Measurements from ENCODE around the gene DGLUCY. TPM values are rescaled to one million over a fixed set of nuclear protein-coding genes. Genes with fewer than 3 reads are reported as not detected.
"Not testable (repeated sequence)": the region's sequence is repeated elsewhere in the genome, so short reads cannot be mapped to it uniquely, and the experiment has no call there.

Gene DGLUCY
- total and polyA plus RNA-seq, 2 experiments from 2014 or later = 44.8 to 51.3 TPM

- no peak overlapping the region for H3K27ac ChIP-seq
- TF ChIP-seq EZH2 (IDR thresholded peaks at IDR 0.05; ENCODE audit: borderline replicate concordance) (no peak), EZH2phosphoT487 (IDR thresholded peaks at IDR 0.05; ENCODE audit: low read depth, severe bottlenecking, unreplicated experiment) (no peak), CTCF (IDR thresholded peaks at IDR 0.05; ENCODE audit: poor library complexity) (no peak)
Observed at GRCh38 chr14:91092073-91092472, 21.8 kb upstream of the DGLUCY start.

GRCh38 chr14:91093743-91094472, 20.0 kb upstream of the DGLUCY start:
- H3K9me2 ChIP-seq (replicated peaks; ENCODE audit: insufficient read depth); H3K36me3 ChIP-seq (replicated peaks; ENCODE audit: insufficient read depth, low read depth); H3K79me2 ChIP-seq; H3K27ac ChIP-seq; H3K4me1 ChIP-seq (ENCODE audit: insufficient read depth); H3K4me3 ChIP-seq; H3K4me2 ChIP-seq; DNase-seq (ENCODE audit: low spot score); H4K20me1 ChIP-seq (ENCODE audit: insufficient read depth, poor library complexity, severe bottlenecking); H3K9me3 ChIP-seq (ENCODE audit: low read depth); H3K27me3 ChIP-seq; H2AFZ ChIP-seq: not testable (repeated sequence)
- WGBS (ENCODE audit: low lambda C conversion rate, missing lambda C conversion rate) = 94% methylated on average over 13 of the region's 14 CpGs

More at GRCh38 chr14:91092073-91092472, 21.8 kb upstream of the DGLUCY start:
- Histone ChIP-seq H3K27me3 (no peaks in the 10 kb centered on the region), H3K4me1 (ENCODE audit: insufficient read depth) (no peaks in the 10 kb centered on the region), H2AFZ (no peak overlapping the region), H3K36me3 (replicated peaks; ENCODE audit: insufficient read depth, low read depth) (no peaks in the 10 kb centered on the region), H4K20me1 (ENCODE audit: insufficient read depth, poor library complexity, severe bottlenecking) (no peaks in the 10 kb centered on the region), H3K79me2 (no peaks in the 10 kb centered on the region), H3K9me2 (replicated peaks; ENCODE audit: insufficient read depth) (no peaks in the 10 kb centered on the region), H3K9me3 (ENCODE audit: low read depth) (no peaks in the 10 kb centered on the region), H3K4me3 (no peak overlapping the region), H3K4me2 (no peak overlapping the region)
- no peak for DNase-seq (ENCODE audit: low spot score)
- WGBS (ENCODE audit: low lambda C conversion rate, missing lambda C conversion rate) = 93% methylated on average over 3 of the region's 3 CpGs

- WGBS (ENCODE audit: low lambda C conversion rate, missing lambda C conversion rate) = 94% methylated on average over 4 of the region's 4 CpGs
- H2AFZ ChIP-seq = no peak overlapping the region
- no peak for DNase-seq (ENCODE audit: low spot score)
- no peaks in the 10 kb centered on the region for H3K9me2 ChIP-seq (replicated peaks; ENCODE audit: insufficient read depth)
- no peaks in the 10 kb centered on the region for H3K9me3 ChIP-seq (ENCODE audit: low read depth)
- H3K4me2 ChIP-seq = no peak overlapping the region
- no peak for TF ChIP-seq EZH2phosphoT487 (IDR thresholded peaks at IDR 0.05; ENCODE audit: low read depth, severe bottlenecking, unreplicated experiment)
- no peak for TF ChIP-seq CTCF (IDR thresholded peaks at IDR 0.05; ENCODE audit: poor library complexity)
- no peak for TF ChIP-seq EZH2 (IDR thresholded peaks at IDR 0.05; ENCODE audit: borderline replicate concordance)
- no peaks in the 10 kb centered on the region for H3K36me3 ChIP-seq (replicated peaks; ENCODE audit: insufficient read depth, low read depth)
- no peaks in the 10 kb centered on the region for H3K27me3 ChIP-seq
- no peaks in the 10 kb centered on the region for H3K79me2 ChIP-seq
- no peak overlapping the region for H3K27ac ChIP-seq
- H3K4me1 ChIP-seq (ENCODE audit: insufficient read depth) = no peaks in the 10 kb centered on the region
- no peak overlapping the region for H3K4me3 ChIP-seq
- H4K20me1 ChIP-seq (ENCODE audit: insufficient read depth, poor library complexity, severe bottlenecking) = no peaks in the 10 kb centered on the region
Observed at GRCh38 chr14:91094772-91095171, 19.1 kb upstream of the DGLUCY start.

GRCh38 chr14:91095178-91095577, 18.7 kb upstream of the DGLUCY start:
- 90% methylated on average over 8 of the region's 8 CpGs for WGBS (ENCODE audit: low lambda C conversion rate, missing lambda C conversion rate)
- no peaks in the 10 kb centered on the region for H3K4me1 ChIP-seq (ENCODE audit: insufficient read depth)

GRCh38 chr14:91097657-91098056, 16.2 kb upstream of the DGLUCY start:
- not testable (repeated sequence) for H4K20me1 ChIP-seq (ENCODE audit: insufficient read depth, poor library complexity, severe bottlenecking); H3K4me2 ChIP-seq; DNase-seq (ENCODE audit: low spot score); H3K79me2 ChIP-seq; H3K36me3 ChIP-seq (replicated peaks; ENCODE audit: insufficient read depth, low read depth); H3K27ac ChIP-seq; H2AFZ ChIP-seq; H3K4me3 ChIP-seq; H3K9me3 ChIP-seq (ENCODE audit: low read depth); H3K4me1 ChIP-seq (ENCODE audit: insufficient read depth); H3K27me3 ChIP-seq; H3K9me2 ChIP-seq (replicated peaks; ENCODE audit: insufficient read depth)
- WGBS (ENCODE audit: low lambda C conversion rate, missing lambda C conversion rate) = 97% methylated on average over 5 of the region's 5 CpGs

More at GRCh38 chr14:91095178-91095577, 18.7 kb upstream of the DGLUCY start:
- Histone ChIP-seq H4K20me1 (ENCODE audit: insufficient read depth, poor library complexity, severe bottlenecking) (no peaks in the 10 kb centered on the region), H3K27me3 (no peaks in the 10 kb centered on the region), H3K36me3 (replicated peaks; ENCODE audit: insufficient read depth, low read depth) (no peaks in the 10 kb centered on the region), H3K9me3 (ENCODE audit: low read depth) (no peaks in the 10 kb centered on the region), H2AFZ (no peak overlapping the region), H3K27ac (no peak overlapping the region), H3K4me3 (no peak overlapping the region), H3K4me2 (no peak overlapping the region), H3K79me2 (no peaks in the 10 kb centered on the region), H3K9me2 (replicated peaks; ENCODE audit: insufficient read depth) (no peaks in the 10 kb centered on the region)
- TF ChIP-seq EZH2 (IDR thresholded peaks at IDR 0.05; ENCODE audit: borderline replicate concordance) = no peak
- TF ChIP-seq CTCF (IDR thresholded peaks at IDR 0.05; ENCODE audit: poor library complexity) = no peak
- no peak for TF ChIP-seq EZH2phosphoT487 (IDR thresholded peaks at IDR 0.05; ENCODE audit: low read depth, severe bottlenecking, unreplicated experiment)
- DNase-seq (ENCODE audit: low spot score) = no peak
